Measurements from ENCODE around the gene CRYBG1. TPM values are rescaled to one million over a fixed set of nuclear protein-coding genes. Genes with fewer than 3 reads are reported as not detected.

The CRYBG1 gene
- total and polyA plus RNA-seq, 2 of the 4 experiments (the other 2 are of a cell fraction), result 0.38 to 1.1 TPM

DNA sequence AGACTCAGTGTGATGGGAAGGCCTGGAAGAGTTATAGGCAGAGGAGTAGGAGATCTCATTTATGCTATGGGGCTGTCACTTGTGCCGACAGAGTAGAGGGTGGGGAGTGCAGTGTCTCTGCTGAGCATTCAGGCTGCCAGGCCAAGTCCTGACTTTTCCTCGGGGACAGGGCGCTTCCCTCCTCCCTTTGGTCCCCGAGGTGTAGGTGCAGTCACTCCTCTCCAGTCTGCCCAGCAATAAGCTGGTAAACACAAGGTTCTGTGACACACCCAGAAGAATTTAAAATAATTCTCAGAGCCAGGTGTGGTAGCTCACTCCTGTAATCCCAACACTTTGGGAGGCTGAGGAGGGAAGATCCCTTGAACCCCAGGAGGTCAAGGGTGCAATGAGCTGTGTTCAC is 109.4 kb downstream of the CRYBG1 start:
- no peaks in the 10 kb centered on the region for H4K20me1 ChIP-seq (ENCODE audit: insufficient read depth, low read length)
- no peak for ATAC-seq (ENCODE audit: low read depth)
- H4K5ac ChIP-seq (ENCODE audit: low read depth, low read length), result no peak overlapping the region; the same call in 1 of the 2 replicates
- H3K4me3 ChIP-seq (ENCODE audit: insufficient read depth, low read depth, low read length), result no peak overlapping the region
- in situ Hi-C loops (cut with MboI; ENCODE audit: low sequenced_read_pairs), result no loop called here
- no peak overlapping the region for H3K18ac ChIP-seq (ENCODE audit: low read depth, low read length)
- intact Hi-C loops (cut with micrococcal nuclease), result no loop called here
- WGBS, 2 experiments (ENCODE audit: extremely low coverage in 2 of 2, insufficient read length in 1 of 2), result no CpG with 5 or more reads among the region's 4 CpGs
- peaks cover 2% of the 10 kb centered on the region; the same call in 1 of the 2 replicates for H3K4me1 ChIP-seq (ENCODE audit: control insufficient read depth, insufficient read depth, low read length)
- ChIA-PET CTCF (no interaction called here), POLR2A (ENCODE audit: unreplicated experiment) (no interaction called here)
- H2BK20ac ChIP-seq (ENCODE audit: low read depth, low read length), result no peak overlapping the region
- no peak overlapping the region for H4K8ac ChIP-seq (ENCODE audit: low read depth in 2 of 2, low read length in 2 of 2)
- TF ChIP-seq CHD1 (IDR thresholded peaks at IDR 0.05; ENCODE audit: low read depth, low read length), result no peak
- TF ChIP-seq RFX5 (IDR thresholded peaks at IDR 0.05; ENCODE audit: low read depth, low read length), result no peak
- no peak for TF ChIP-seq SMC3 (IDR thresholded peaks at IDR 0.05; ENCODE audit: low read depth, low read length)
- no peak for TF ChIP-seq MXI1 (IDR thresholded peaks at IDR 0.05; ENCODE audit: borderline replicate concordance, low read depth, low read length)
- TF ChIP-seq, protein P1, sequence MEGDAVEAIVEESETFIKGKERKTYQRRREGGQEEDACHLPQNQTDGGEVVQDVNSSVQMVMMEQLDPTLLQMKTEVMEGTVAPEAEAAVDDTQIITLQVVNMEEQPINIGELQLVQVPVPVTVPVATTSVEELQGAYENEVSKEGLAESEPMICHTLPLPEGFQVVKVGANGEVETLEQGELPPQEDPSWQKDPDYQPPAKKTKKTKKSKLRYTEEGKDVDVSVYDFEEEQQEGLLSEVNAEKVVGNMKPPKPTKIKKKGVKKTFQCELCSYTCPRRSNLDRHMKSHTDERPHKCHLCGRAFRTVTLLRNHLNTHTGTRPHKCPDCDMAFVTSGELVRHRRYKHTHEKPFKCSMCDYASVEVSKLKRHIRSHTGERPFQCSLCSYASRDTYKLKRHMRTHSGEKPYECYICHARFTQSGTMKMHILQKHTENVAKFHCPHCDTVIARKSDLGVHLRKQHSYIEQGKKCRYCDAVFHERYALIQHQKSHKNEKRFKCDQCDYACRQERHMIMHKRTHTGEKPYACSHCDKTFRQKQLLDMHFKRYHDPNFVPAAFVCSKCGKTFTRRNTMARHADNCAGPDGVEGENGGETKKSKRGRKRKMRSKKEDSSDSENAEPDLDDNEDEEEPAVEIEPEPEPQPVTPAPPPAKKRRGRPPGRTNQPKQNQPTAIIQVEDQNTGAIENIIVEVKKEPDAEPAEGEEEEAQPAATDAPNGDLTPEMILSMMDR (conservative IDR thresholded peaks at IDR 0.05; ENCODE audit: low read depth, low read length), result no peak
- no peak for TF ChIP-seq RCOR1 (IDR thresholded peaks at IDR 0.05; ENCODE audit: insufficient replicate concordance, low read length)
- TF ChIP-seq, protein P2, sequence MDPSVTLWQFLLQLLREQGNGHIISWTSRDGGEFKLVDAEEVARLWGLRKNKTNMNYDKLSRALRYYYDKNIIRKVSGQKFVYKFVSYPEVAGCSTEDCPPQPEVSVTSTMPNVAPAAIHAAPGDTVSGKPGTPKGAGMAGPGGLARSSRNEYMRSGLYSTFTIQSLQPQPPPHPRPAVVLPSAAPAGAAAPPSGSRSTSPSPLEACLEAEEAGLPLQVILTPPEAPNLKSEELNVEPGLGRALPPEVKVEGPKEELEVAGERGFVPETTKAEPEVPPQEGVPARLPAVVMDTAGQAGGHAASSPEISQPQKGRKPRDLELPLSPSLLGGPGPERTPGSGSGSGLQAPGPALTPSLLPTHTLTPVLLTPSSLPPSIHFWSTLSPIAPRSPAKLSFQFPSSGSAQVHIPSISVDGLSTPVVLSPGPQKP (IDR thresholded peaks at IDR 0.05; ENCODE audit: borderline replicate concordance, low read depth, low read length), result no peak
- no peak for TF ChIP-seq NFE2L2 (IDR thresholded peaks at IDR 0.05; ENCODE audit: low read depth, low read length)
- no peak for TF ChIP-seq RAD21 (IDR thresholded peaks at IDR 0.05; ENCODE audit: low read length)
- TF ChIP-seq, protein P3, sequence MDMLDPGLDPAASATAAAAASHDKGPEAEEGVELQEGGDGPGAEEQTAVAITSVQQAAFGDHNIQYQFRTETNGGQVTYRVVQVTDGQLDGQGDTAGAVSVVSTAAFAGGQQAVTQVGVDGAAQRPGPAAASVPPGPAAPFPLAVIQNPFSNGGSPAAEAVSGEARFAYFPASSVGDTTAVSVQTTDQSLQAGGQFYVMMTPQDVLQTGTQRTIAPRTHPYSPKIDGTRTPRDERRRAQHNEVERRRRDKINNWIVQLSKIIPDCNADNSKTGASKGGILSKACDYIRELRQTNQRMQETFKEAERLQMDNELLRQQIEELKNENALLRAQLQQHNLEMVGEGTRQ (IDR thresholded peaks at IDR 0.05; ENCODE audit: low read depth, low read length), result no peak
- no peak for TF ChIP-seq FOS (IDR thresholded peaks at IDR 0.05; ENCODE audit: low read depth, low read length)
- TF ChIP-seq MAFK (IDR thresholded peaks at IDR 0.05; ENCODE audit: low read depth, low read length), result no peak
- TF ChIP-seq BHLHE40 (IDR thresholded peaks at IDR 0.05; ENCODE audit: low read depth, low read length), result no peak
- TF ChIP-seq MAZ (IDR thresholded peaks at IDR 0.05; ENCODE audit: borderline replicate concordance, low read depth, low read length), result no peak
- TF ChIP-seq CEBPB (IDR thresholded peaks at IDR 0.05; ENCODE audit: low read depth, low read length), result no peak
- TF ChIP-seq POLR2A (IDR thresholded peaks at IDR 0.05; ENCODE audit: low read depth, low read length), result no peak
- no peak overlapping the region for H3K27ac ChIP-seq (ENCODE audit: insufficient read depth, low read length)
- no peak overlapping the region for H2BK5ac ChIP-seq (ENCODE audit: low read depth, low read length, poor library complexity, severe bottlenecking)
- no peak for DNase-seq
- no peaks in the 10 kb centered on the region for H3K36me3 ChIP-seq (ENCODE audit: control insufficient read depth, insufficient read depth, low read length)
- no peak overlapping the region for H3K9ac ChIP-seq (ENCODE audit: low read depth, low read length)
- H3K9me1 ChIP-seq (ENCODE audit: insufficient read depth, low read length), result peaks cover 5% of the 10 kb centered on the region
- H2BK15ac ChIP-seq (ENCODE audit: low read depth, low read length), result no peak overlapping the region
- H2AK9ac ChIP-seq (replicated peaks; ENCODE audit: low read depth, low read length, poor library complexity), result no peak overlapping the region
- no TSS peak for BruUV-seq (replicated peaks)
- dilution Hi-C loops (cut with HindIII; ENCODE audit: low sequenced_read_pairs, unreplicated experiment), result loop anchor here (25.0 kb wide), 1 partner anchor 492 kb away; the partner anchor contains the start of gene CD24
- no peak overlapping the region for H2AK5ac ChIP-seq (ENCODE audit: low read depth, low read length)
- H3K79me1 ChIP-seq (ENCODE audit: low read depth in 1 of 2, low read length in 2 of 2), result no peaks in the 10 kb centered on the region
- H3K9me3 ChIP-seq (ENCODE audit: control insufficient read depth, insufficient read depth, low read length), result no peaks in the 10 kb centered on the region
- H3K23ac ChIP-seq (ENCODE audit: low read depth, low read length), result no peak overlapping the region
- H3K14ac ChIP-seq (replicated peaks; ENCODE audit: low read depth, low read length), result no peak overlapping the region
- H2BK120ac ChIP-seq (ENCODE audit: low read depth, low read length), result no peak overlapping the region
- H4K91ac ChIP-seq (ENCODE audit: insufficient read depth, low read depth, low read length), result no peak overlapping the region
- H2AFZ ChIP-seq (replicated peaks; ENCODE audit: low read length, poor library complexity), result no peak overlapping the region
- H3K27me3 ChIP-seq (ENCODE audit: control insufficient read depth, insufficient read depth, low read length), result peaks cover 25% of the 10 kb centered on the region
- H3K4me2 ChIP-seq (ENCODE audit: low read depth, low read length), result no peak overlapping the region
- H3K4ac ChIP-seq (ENCODE audit: low read depth, low read length), result no peak overlapping the region
- H3K56ac ChIP-seq (ENCODE audit: extremely low read depth, insufficient read depth, low read length), result no peak overlapping the region

Data from IMR-90 (cell line).